PC-9 (cell line): Measurements from ENCODE around the gene ACOX1. TPM values are rescaled to one million over a fixed set of nuclear protein-coding genes. Genes with fewer than 3 reads are reported as not detected.

Experiments used
- BruUV-seq: library from RNA; stranded (reverse); fragments of 400-500 nt; replicated peaks from 2 replicates; lab custom pipeline; 2021; lab: Mats Ljungman, UMichigan
- CTCF ChIA-PET: fragments of 300-600 bp; sonication (Branson Sonifier 250); formaldehyde crosslinking; loops from one replicate; lab custom pipeline; 2022; ENCODE audit warnings: antibody characterized with exemption; lab: Charles Lee
- POLR2A ChIA-PET: fragments of 300-600 bp; sonication (Branson Sonifier 250); formaldehyde crosslinking; loops from one replicate; lab custom pipeline; 2022; ENCODE audit warnings: antibody characterized with exemption; ENCODE audit not compliant: unreplicated experiment; lab: Charles Lee
- DNase-seq, 2 experiments: peaks; one replicate each; pipeline versions ENCODE4 v3.0.0 to v3.0.0-alpha.2; 2015 to 2022; ENCODE audit warnings: mixed read lengths in 1 of 2
- H2AFZ ChIP-seq: fragments of 200-600 bp; sonication (generic); 2 replicates; pipeline ENCODE4 v1.8.1; 2017; ENCODE audit warnings: antibody characterized with exemption
- H3F3A ChIP-seq: fragments of 200-600 bp; sonication (generic); 2 replicates; pipeline ENCODE4 v1.8.1; 2017; ENCODE audit warnings: antibody characterized with exemption, mild to moderate bottlenecking, low read depth; ENCODE audit not compliant: insufficient read depth
- H3K27ac ChIP-seq: fragments of 200-600 bp; sonication (generic); 2 replicates; pipeline ENCODE4 v1.6.1; 2016; ENCODE audit warnings: mixed run types
- H3K27me3 ChIP-seq: fragments of 200-600 bp; sonication (generic); 2 replicates; pipeline ENCODE4 v1.6.1; 2016; ENCODE audit warnings: low read depth, mixed run types; ENCODE audit not compliant: insufficient read depth
- H3K36me3 ChIP-seq: fragments of 200-600 bp; sonication (generic); 2 replicates; pipeline ENCODE4 v1.6.1; 2016; ENCODE audit warnings: low read depth, mixed run types
- H3K4me1 ChIP-seq: fragments of 200-600 bp; sonication (generic); replicated peaks from 2 replicates; pipeline ENCODE4 v1.6.1; 2016; ENCODE audit warnings: mixed run types; ENCODE audit not compliant: insufficient read depth
- H3K4me2 ChIP-seq: fragments of 200-600 bp; sonication (generic); 2 replicates; pipeline ENCODE4 v1.6.1; 2017; ENCODE audit warnings: mixed run types
- H3K4me3 ChIP-seq: fragments of 200-600 bp; sonication (generic); 2 replicates; pipeline ENCODE4 v1.6.1; 2016; ENCODE audit warnings: mixed run types
- H3K79me2 ChIP-seq: fragments of 200-600 bp; sonication (generic); 2 replicates; pipeline ENCODE4 v1.6.1; 2017; ENCODE audit warnings: low read depth, mixed run types
- H3K9me2 ChIP-seq: fragments of 200-600 bp; sonication (generic); 2 replicates; pipeline ENCODE4 v1.8.1; 2017; ENCODE audit warnings: mild to moderate bottlenecking; ENCODE audit not compliant: insufficient read depth
- H3K9me3 ChIP-seq: fragments of 200-600 bp; sonication (generic); 2 replicates; pipeline ENCODE4 v1.8.1; 2016; ENCODE audit warnings: low read depth; ENCODE audit not compliant: insufficient read depth
- H4K20me1 ChIP-seq: fragments of 200-600 bp; sonication (generic); 2 replicates; pipeline ENCODE4 v1.8.1; 2017; ENCODE audit not compliant: insufficient read depth
- EZH2 ChIP-seq: fragments of 200-600 bp; sonication (generic); IDR thresholded peaks from 2 replicates; pipeline ENCODE4 v1.8.0; 2017; ENCODE audit warnings: antibody characterized with exemption, low read depth
- intact Hi-C: fragments of 100-400 bp; cut with micrococcal nuclease; formaldehyde crosslinking; loops from one replicate; pipeline ENCODE4 v1.10.0; 2022; ENCODE audit not compliant: unreplicated experiment
- total RNA-seq: library from RNA; stranded (reverse); gene quantifications from 2 replicates; pipeline ENCODE4 v1.2.3, GENCODE V29; 2021
- TF ChIP-seq, protein P1 (sequence below): fragments of 200-600 bp; sonication (generic); conservative IDR thresholded peaks from 2 replicates; pipeline ENCODE4 v1.6.1; 2017; ENCODE audit warnings: mixed run types, antibody characterized with exemption, mild to moderate bottlenecking, moderate library complexity

ACOX1 gene
- total RNA-seq, 1 experiment from 2014 or later, result 35.5 TPM

- TF ChIP-seq, protein P1, sequence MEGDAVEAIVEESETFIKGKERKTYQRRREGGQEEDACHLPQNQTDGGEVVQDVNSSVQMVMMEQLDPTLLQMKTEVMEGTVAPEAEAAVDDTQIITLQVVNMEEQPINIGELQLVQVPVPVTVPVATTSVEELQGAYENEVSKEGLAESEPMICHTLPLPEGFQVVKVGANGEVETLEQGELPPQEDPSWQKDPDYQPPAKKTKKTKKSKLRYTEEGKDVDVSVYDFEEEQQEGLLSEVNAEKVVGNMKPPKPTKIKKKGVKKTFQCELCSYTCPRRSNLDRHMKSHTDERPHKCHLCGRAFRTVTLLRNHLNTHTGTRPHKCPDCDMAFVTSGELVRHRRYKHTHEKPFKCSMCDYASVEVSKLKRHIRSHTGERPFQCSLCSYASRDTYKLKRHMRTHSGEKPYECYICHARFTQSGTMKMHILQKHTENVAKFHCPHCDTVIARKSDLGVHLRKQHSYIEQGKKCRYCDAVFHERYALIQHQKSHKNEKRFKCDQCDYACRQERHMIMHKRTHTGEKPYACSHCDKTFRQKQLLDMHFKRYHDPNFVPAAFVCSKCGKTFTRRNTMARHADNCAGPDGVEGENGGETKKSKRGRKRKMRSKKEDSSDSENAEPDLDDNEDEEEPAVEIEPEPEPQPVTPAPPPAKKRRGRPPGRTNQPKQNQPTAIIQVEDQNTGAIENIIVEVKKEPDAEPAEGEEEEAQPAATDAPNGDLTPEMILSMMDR, result no peak
- TF ChIP-seq EZH2, result no peak
- Histone ChIP-seq H2AFZ (no peak overlapping the region), H3K9me2 (no peaks in the 10 kb centered on the region), H3K36me3 (peaks cover 6% of the 10 kb centered on the region; the same call in 1 of the 2 replicates), H3K4me2 (no peak overlapping the region), H4K20me1 (no peaks in the 10 kb centered on the region), H3K79me2 (peaks cover 3% of the 10 kb centered on the region; the same call in 1 of the 2 replicates), H3K9me3 (no peaks in the 10 kb centered on the region), H3K27ac (no peak overlapping the region), H3K4me3 (no peak overlapping the region), H3F3A (peaks cover 29% of the 10 kb centered on the region), H3K27me3 (no peaks in the 10 kb centered on the region), H3K4me1 (peaks cover 32% of the 10 kb centered on the region)
- POLR2A ChIA-PET, result no interaction called here
- no peak for DNase-seq
- intact Hi-C loops, result no loop called here
- CTCF ChIA-PET, result no interaction called here
- BruUV-seq, result no TSS peak
These were observed 12.4 kb upstream of the ACOX1 start for GRCh38 chr17:75991396-75991795.

- H3K4me3 ChIP-seq, result no peak overlapping the region
- peaks cover 21% of the 10 kb centered on the region for H3F3A ChIP-seq
- TF ChIP-seq, protein P1, result no peak
- TF ChIP-seq EZH2, result no peak
- H3K27ac ChIP-seq, result no peak overlapping the region
- H3K4me2 ChIP-seq, result no peak overlapping the region
- no peak overlapping the region for H2AFZ ChIP-seq
- H3K9me3 ChIP-seq, result no peaks in the 10 kb centered on the region
- no peak for DNase-seq
- H3K9me2 ChIP-seq, result no peaks in the 10 kb centered on the region
- peaks cover 41% of the 10 kb centered on the region for H3K4me1 ChIP-seq
- no peaks in the 10 kb centered on the region for H4K20me1 ChIP-seq
- POLR2A ChIA-PET, result interaction anchor here (0.6 kb wide), 1 partner anchor 116 kb away, joined by 5 read pairs; the partner anchor contains the start of gene EXOC7
- peaks cover 23% of the 10 kb centered on the region for H3K79me2 ChIP-seq
- no peaks in the 10 kb centered on the region for H3K27me3 ChIP-seq
- CTCF ChIA-PET, result no interaction called here
- no TSS peak for BruUV-seq
- H3K36me3 ChIP-seq, result peaks cover 6% of the 10 kb centered on the region; the same call in 1 of the 2 replicates
- intact Hi-C loops, result no loop called here
These were observed 8.1 kb upstream of the ACOX1 start for GRCh38 chr17:75987041-75987440.

DNA sequence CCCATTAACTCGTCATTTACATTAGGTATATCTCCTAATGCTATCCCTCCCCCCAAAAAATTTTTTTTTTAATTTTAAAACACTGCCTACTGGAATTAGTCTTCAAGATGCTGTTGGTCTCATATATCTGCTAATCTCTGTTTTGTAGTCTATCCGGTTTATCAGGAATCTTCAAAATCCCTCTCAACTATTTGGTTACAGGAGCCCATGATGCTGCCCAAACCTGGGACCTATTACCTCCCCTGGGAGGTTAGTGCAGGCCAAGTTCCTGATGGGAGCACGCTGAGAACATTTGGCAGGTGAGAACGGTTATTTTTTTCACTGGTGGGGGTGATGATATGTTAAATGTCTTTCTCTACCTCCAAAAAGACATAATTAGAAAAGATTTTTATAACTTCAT lies 7.0 kb upstream of the ACOX1 start:
- intact Hi-C loops, result no loop called here
- H3K4me1 ChIP-seq, result peaks cover 52% of the 10 kb centered on the region
- H3K27ac ChIP-seq, result no peak overlapping the region
- H3K4me3 ChIP-seq, result no peak overlapping the region
- peak in 1 of 2 experiments; percentile 57 for DNase-seq
- ChIA-PET POLR2A (no interaction called here), CTCF (no interaction called here)
- no peaks in the 10 kb centered on the region for H4K20me1 ChIP-seq
- BruUV-seq, result no TSS peak
- H3K9me3 ChIP-seq, result no peaks in the 10 kb centered on the region
- peaks cover 31% of the 10 kb centered on the region for H3F3A ChIP-seq
- no peak for TF ChIP-seq EZH2
- TF ChIP-seq, protein P1, result no peak
- no peaks in the 10 kb centered on the region for H3K9me2 ChIP-seq
- no peak overlapping the region for H3K4me2 ChIP-seq
- no peaks in the 10 kb centered on the region for H3K36me3 ChIP-seq
- no peaks in the 10 kb centered on the region for H3K27me3 ChIP-seq
- peaks cover 27% of the 10 kb centered on the region for H3K79me2 ChIP-seq
- no peak overlapping the region for H2AFZ ChIP-seq
